H1 (cell line): Measurements from ENCODE around the gene CLDND1.

Experiments
- EZH2 ChIP-seq: fragments of 200-600 bp; sonication (generic); IDR thresholded peaks from 2 replicates; pipeline ENCODE4 v1.7.1; 2012; ENCODE audit warnings: low read depth, mild to moderate bottlenecking, moderate library complexity, low read length, inconsistent platforms; ENCODE audit not compliant: severe bottlenecking
- JUND ChIP-seq: IDR thresholded peaks from 2 replicates; pipeline ENCODE4 v1.6.1; 2011; ENCODE audit warnings: mild to moderate bottlenecking, improper control_type of control experiment, low read length
- NANOG ChIP-seq: IDR thresholded peaks from 2 replicates; pipeline ENCODE4 v1.6.1; 2011; ENCODE audit warnings: low read length, low read depth, mild to moderate bottlenecking, inconsistent platforms; ENCODE audit not compliant: insufficient read depth, poor library complexity, severe bottlenecking

- no peak for TF ChIP-seq EZH2
- no peak for TF ChIP-seq JUND
- no peak for TF ChIP-seq NANOG
Observed at GRCh38 chr3:98541695-98542094, 19.0 kb upstream of the CLDND1 start.
